ENCODE data around the gene SERPINB3. TPM values are rescaled to one million over a fixed set of nuclear protein-coding genes. Genes with fewer than 3 reads are reported as not detected.
"Not testable (repeated sequence)": the region's sequence is repeated elsewhere in the genome, so short reads cannot be mapped to it uniquely, and the experiment has no call there.

SERPINB3 gene
- total RNA-seq, 2 experiments from 2014 or later, result not detected

DNA sequence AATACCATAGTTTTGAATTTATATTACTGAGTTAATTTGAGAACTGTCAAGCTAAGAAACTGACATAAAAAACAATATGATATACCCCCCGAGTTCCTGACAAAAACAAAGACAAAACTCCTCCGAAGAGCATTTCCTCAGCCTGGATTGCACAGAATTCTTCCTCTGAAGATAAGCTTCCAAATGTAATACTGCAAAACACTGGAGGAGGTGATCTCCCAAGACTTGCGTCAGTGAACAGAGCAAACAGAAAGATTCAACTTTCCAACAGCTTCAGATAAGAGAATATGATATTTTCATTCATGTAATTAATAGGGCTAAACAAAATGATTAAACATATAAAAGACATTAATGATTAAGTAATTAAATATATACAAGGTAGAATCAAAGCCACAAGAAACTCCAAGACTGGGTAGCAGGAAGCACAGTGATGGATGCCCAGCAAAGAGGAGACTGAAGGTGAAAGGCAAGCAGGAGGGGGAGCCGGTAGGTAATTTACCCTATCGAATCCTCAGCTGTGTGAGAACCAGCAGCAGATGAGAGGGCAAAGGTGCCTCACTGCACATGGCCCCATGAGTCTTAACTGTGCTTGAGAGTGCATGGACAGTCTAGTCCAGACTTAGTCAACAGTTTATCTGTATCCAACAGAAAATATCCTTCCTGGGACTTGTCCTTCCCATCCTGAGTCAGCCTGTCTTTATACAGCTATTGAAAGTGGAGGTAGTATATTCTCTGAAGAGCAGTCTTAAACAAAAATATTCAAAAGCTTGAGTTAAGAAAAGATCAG lies 18.3 kb upstream of the SERPINB3 start:
- Mint-ChIP-seq H3K27ac (no peak overlapping the region), H3K27me3 (no peaks in the 10 kb centered on the region), H3K9me3 (ENCODE audit: low read depth) (no peaks in the 10 kb centered on the region), H3K36me3 (no peaks in the 10 kb centered on the region), H3K4me3 (no peak overlapping the region), H3K4me1 (no peaks in the 10 kb centered on the region)
- no peak for DNase-seq
- CTCF ChIA-PET, result no interaction called here
- no peak for ATAC-seq

DNA sequence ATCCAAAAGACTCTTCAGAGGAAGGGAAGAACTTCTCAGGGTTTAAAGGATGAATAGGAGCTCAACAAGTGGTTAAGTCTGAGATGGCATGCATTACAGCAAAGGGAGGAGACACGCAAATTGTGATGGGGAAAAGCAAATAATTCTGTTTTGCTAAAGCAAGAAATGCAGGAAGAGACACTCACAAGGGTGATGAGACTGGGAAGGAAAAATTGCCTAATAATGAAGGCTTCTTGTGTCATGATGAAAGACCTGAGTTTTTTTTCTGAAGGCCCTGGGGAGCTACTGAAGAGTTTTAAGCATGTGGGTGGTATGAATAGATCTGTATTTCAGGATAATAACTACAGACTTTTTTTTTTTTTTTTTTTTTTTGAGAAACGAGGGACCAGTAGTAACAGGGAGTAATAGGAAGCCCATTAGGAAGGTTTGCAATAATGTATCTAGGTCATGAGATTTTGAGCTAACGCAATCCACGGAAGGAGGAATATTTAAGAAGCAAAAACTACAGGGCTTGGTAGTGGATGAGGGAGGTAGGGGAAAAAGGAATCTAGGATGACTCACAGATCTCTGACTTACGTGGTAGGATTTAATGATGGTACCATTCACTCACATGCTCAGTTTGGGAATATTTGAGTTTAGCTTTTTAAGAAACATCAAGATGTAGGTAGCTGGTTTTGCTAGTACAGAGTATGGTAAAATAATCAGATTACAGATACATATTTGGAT lies 16.0 kb upstream of the SERPINB3 start:
- H3K4me1 Mint-ChIP-seq, result no peaks in the 10 kb centered on the region
- H3K4me3 Mint-ChIP-seq, result no peak overlapping the region
- H3K36me3 Mint-ChIP-seq, result no peaks in the 10 kb centered on the region
- ATAC-seq (no peak), DNase-seq (no peak)
- CTCF ChIA-PET, result interaction anchor here (0.6 to 1.0 kb wide), 2 partner anchors 159 to 971 kb away, joined by 3 read pairs; no protein-coding TSS in a partner anchor
- H3K27me3 Mint-ChIP-seq, result no peaks in the 10 kb centered on the region
- no peak overlapping the region for H3K27ac Mint-ChIP-seq
- no peaks in the 10 kb centered on the region for H3K9me3 Mint-ChIP-seq (ENCODE audit: low read depth)

DNA sequence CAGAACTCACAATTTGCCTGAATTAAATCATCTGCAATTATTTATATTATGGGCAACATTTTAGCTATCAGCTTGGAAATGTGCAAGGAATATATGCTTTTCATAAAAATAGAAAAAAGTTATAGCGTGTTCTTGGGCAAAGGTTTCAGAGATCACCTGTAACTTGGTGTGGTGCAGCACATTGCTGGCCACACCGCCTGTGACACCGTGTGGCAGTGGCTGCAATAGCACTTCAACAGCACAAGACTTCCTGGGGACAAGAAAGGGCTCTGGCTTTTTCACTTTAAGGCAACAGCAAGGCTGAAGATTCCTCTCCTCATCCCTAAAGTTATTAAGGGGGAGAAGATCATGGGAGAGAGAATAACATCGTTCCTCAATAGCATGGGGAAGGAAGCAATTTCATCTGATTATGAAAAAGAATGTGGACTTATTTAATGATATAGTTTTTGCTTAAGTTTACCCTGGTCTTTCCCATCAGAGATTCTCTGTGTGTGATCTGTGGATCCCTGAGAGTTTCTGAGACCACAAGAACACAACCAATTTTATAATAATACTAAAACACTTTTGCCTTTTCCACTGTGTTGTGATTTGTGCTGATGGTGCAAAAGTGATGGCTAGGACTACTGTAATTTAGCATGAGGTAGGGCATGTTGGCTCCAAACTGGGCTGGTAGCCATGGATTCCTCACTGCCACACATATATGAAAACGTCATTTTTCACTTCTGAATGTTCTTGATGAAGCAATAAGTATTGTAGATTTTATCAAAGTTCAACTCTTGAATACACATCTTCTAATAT lies 15.0 kb upstream of the SERPINB3 start:
- no peaks in the 10 kb centered on the region for H3K4me1 Mint-ChIP-seq
- CTCF ChIA-PET, result no interaction called here
- H3K27ac Mint-ChIP-seq, result no peak overlapping the region

DNA sequence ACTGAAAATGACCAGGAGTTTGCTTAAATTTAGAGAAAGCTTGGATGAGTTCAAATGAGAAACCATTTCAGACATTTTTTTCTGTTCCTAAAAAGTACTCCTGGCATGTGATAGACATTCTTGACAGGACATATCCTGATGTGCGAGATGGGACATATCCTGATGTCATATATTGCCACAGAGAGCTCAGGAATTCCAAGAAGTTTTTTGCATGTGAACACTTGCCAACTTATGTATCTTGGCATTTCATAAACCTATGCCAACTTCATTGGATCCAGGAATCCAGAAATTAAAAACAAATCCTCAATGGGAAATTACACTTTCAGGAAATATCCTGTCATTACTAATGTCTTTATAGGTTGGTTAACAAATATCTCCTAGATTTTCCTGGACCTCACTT lies 2.9 kb upstream of the SERPINB3 start:
- no peak overlapping the region for H3K27ac Mint-ChIP-seq
- no peaks in the 10 kb centered on the region for H3K4me1 Mint-ChIP-seq
- peaks cover 7% of the 10 kb centered on the region for H3K9me3 Mint-ChIP-seq (ENCODE audit: low read depth)
- H3K4me3 Mint-ChIP-seq, result no peak overlapping the region
- CTCF ChIA-PET, result interaction anchor here (0.5 kb wide), 1 partner anchor 183 kb away, joined by 3 read pairs; no protein-coding TSS in a partner anchor
- no peaks in the 10 kb centered on the region for H3K27me3 Mint-ChIP-seq
- no peaks in the 10 kb centered on the region for H3K36me3 Mint-ChIP-seq
- DNase-seq (no peak), ATAC-seq (no peak)

More for the DNA sequence above, 15.0 kb upstream of the SERPINB3 start:
- no peaks in the 10 kb centered on the region for H3K27me3 Mint-ChIP-seq
- DNase-seq (no peak), ATAC-seq (no peak)
- no peaks in the 10 kb centered on the region for H3K9me3 Mint-ChIP-seq (ENCODE audit: low read depth)
- no peaks in the 10 kb centered on the region for H3K36me3 Mint-ChIP-seq
- no peak overlapping the region for H3K4me3 Mint-ChIP-seq

GRCh38 chr18:63658920-63659319 lies 2.8 kb downstream of the SERPINB3 start:
- H3K36me3 Mint-ChIP-seq; H3K27ac Mint-ChIP-seq; CTCF ChIA-PET; H3K9me3 Mint-ChIP-seq (ENCODE audit: low read depth); H3K4me3 Mint-ChIP-seq; H3K27me3 Mint-ChIP-seq; DNase-seq; ATAC-seq; H3K4me1 Mint-ChIP-seq: not testable (repeated sequence)

GRCh38 chr18:63650271-63650670 lies 11.4 kb downstream of the SERPINB3 start:
- not testable (repeated sequence) for H3K4me3 Mint-ChIP-seq; H3K27me3 Mint-ChIP-seq; H3K4me1 Mint-ChIP-seq; H3K27ac Mint-ChIP-seq; ATAC-seq; H3K36me3 Mint-ChIP-seq; H3K9me3 Mint-ChIP-seq (ENCODE audit: low read depth); DNase-seq
- CTCF ChIA-PET, result interaction anchor here (0.7 kb wide), 1 partner anchor 65 kb away, joined by 3 read pairs; no protein-coding TSS in a partner anchor

DNA sequence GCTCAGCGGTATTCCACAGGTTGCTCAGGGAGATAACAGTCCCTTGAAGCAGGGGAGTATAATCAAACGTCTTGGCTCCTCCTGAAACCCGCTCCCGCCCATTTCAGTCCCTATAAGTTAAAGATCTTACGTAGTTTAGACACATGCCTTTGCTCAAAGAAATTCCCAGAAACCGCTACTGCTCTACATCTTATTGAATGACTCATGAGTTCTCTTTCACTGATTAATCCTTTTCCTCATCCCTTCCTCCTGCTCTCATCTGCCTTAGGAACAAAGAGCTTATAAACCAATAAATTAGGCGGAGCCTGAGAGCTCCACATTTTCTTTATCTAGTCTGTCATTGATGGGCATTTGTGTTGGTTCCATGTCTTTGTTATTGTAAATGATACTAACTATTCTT lies 13.5 kb downstream of the SERPINB3 start:
- Mint-ChIP-seq H3K36me3 (no peaks in the 10 kb centered on the region), H3K4me3 (no peak overlapping the region), H3K27ac (no peak overlapping the region), H3K27me3 (no peaks in the 10 kb centered on the region), H3K4me1 (no peaks in the 10 kb centered on the region), H3K9me3 (ENCODE audit: low read depth) (no peaks in the 10 kb centered on the region)
- ATAC-seq (no peak), DNase-seq (no peak)
- CTCF ChIA-PET, result no interaction called here

DNA sequence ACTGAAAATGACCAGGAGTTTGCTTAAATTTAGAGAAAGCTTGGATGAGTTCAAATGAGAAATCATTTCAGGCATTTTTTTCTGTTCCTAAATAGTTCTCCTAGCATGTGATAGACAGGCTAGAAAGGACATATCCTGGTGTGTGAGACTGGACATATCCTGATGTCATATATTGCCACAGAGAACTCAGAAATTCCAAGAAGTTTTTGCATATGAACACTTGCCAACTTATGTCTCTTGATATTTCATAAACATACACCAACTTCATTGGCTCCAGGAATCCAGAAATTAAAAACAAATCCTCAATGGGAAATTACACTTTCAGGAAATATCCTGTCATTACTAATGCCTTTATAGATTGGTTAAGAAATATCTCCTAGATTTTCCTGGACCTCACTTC lies 14.8 kb downstream of the SERPINB3 start:
- CTCF ChIA-PET, result no interaction called here
- DNase-seq (no peak), ATAC-seq (no peak)
- Mint-ChIP-seq H3K4me3 (no peak overlapping the region), H3K36me3 (no peaks in the 10 kb centered on the region), H3K27me3 (no peaks in the 10 kb centered on the region), H3K9me3 (ENCODE audit: low read depth) (no peaks in the 10 kb centered on the region), H3K4me1 (no peaks in the 10 kb centered on the region), H3K27ac (no peak overlapping the region)

- H3K4me3 Mint-ChIP-seq; CTCF ChIA-PET; ATAC-seq; H3K36me3 Mint-ChIP-seq; H3K9me3 Mint-ChIP-seq (ENCODE audit: low read depth); DNase-seq; H3K4me1 Mint-ChIP-seq; H3K27ac Mint-ChIP-seq; H3K27me3 Mint-ChIP-seq: not testable (repeated sequence)
These were observed 17.0 kb downstream of the SERPINB3 start for GRCh38 chr18:63644694-63645093.

DNA sequence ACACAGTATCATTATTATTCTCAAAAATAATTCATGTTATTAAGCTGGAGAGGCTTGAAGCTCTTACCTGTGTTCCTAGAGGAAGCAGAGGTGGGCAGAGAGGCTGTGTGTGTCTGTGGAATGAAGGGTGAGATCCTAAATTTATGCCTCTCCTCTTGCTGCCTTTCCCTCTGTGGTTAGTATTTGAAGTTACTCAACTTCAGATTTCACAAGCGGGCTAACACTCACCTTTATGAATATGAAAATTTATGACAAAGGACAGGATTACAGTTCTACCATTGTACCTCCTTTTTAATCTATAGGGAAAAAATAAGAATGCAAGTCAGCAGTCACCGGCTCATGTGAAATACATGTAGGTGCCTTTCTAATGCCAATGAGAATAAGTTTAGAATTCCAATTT lies 17.6 kb downstream of the SERPINB3 start, which contains the start of gene SERPINB4:
Gene SERPINB4, minus strand, starts transcription at position 115 of the 400 bp plus-strand sequence. CDS start 679 bp downstream, outside the sequence.
- DNase-seq; H3K27ac Mint-ChIP-seq; H3K4me1 Mint-ChIP-seq; H3K4me3 Mint-ChIP-seq; H3K27me3 Mint-ChIP-seq; H3K36me3 Mint-ChIP-seq; ATAC-seq; H3K9me3 Mint-ChIP-seq (ENCODE audit: low read depth); CTCF ChIA-PET: not testable (repeated sequence)

- H3K4me1 Mint-ChIP-seq; H3K36me3 Mint-ChIP-seq; H3K27ac Mint-ChIP-seq; CTCF ChIA-PET; H3K27me3 Mint-ChIP-seq; DNase-seq; H3K9me3 Mint-ChIP-seq (ENCODE audit: low read depth); H3K4me3 Mint-ChIP-seq; ATAC-seq: not testable (repeated sequence)
These were observed 18.9 kb downstream of the SERPINB3 start for GRCh38 chr18:63642668-63643356.

- H3K27ac Mint-ChIP-seq; H3K36me3 Mint-ChIP-seq; DNase-seq; H3K4me3 Mint-ChIP-seq; CTCF ChIA-PET; H3K9me3 Mint-ChIP-seq (ENCODE audit: low read depth); H3K27me3 Mint-ChIP-seq; ATAC-seq; H3K4me1 Mint-ChIP-seq: not testable (repeated sequence)
These were observed 20.5 kb downstream of the SERPINB3 start for GRCh38 chr18:63641157-63641680.

- ATAC-seq (no peak), DNase-seq (no peak)
- CTCF ChIA-PET, result no interaction called here
- Mint-ChIP-seq H3K4me3 (no peak overlapping the region), H3K27ac (no peak overlapping the region), H3K27me3 (no peaks in the 10 kb centered on the region), H3K4me1 (no peaks in the 10 kb centered on the region), H3K36me3 (no peaks in the 10 kb centered on the region), H3K9me3 (ENCODE audit: low read depth) (no peaks in the 10 kb centered on the region)
These were observed 24.0 kb downstream of the SERPINB3 start for GRCh38 chr18:63637703-63638102.
